Ammon's horn (tissue), 1 donor: ENCODE results near the gene SLC17A6.
A peak's percentile ranks its signal among the peaks of the same experiment; 100 is the strongest.

ENCODE experiments used
- DNase-seq: peaks from one replicate; pipeline ENCODE4 v3.0.0-alpha.2; 2016; ENCODE audit warnings: low spot score

SLC17A6 gene

DNA sequence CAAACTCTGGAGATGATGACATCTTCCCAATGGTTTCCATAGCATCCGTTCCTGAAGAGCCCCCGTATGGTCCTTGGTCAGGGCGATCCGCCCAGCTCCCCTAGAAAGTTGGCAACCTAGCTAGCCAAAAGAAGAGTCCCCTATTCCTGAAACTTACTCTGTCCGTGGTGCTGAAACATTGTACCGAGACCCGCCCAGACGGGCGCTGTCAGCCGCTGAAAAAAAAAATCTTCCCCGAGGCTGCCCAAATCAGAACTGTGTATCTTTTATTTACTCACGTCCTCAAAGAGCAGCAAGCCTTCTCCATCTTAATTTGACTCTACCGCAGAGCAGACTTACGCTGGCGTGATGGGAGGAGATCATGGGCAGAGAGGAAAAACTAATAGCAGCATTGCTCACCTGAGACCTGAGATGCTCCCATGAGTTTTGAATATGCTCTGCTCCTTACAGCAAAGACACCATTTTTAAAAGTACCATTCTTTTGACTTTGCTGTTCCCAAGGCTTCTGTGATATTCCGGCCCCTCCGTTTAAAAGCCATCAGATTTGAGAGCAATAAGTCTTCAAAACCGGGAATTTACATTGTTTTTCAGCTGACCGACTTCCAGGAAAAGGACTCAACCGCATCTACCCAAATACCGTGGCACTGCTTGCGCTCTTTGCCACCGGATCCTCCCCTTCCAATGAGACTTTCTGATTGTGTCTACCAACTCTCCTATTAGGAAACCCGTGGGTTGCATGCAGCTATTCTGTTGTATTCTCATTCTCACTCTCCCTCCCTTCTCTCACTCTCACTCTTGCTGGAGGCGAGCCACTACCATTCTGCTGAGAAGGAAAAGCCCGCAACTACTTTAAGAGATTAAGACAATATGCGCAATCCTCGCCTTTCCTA lies at the start of gene SLC17A6:
SLC17A6 (plus strand) TSS at position 786 of the 890 bp plus-strand sequence. CDS start 153 bp downstream, outside the sequence.
- no peak for DNase-seq

GRCh38 chr11:22302368-22302767 lies 35.8 kb upstream of the SLC17A6 start:
- DNase-seq = no peak

- DNase-seq = peak; percentile 51
Measured at GRCh38 chr11:22304337-22304961, 33.7 kb upstream of the SLC17A6 start.

DNA sequence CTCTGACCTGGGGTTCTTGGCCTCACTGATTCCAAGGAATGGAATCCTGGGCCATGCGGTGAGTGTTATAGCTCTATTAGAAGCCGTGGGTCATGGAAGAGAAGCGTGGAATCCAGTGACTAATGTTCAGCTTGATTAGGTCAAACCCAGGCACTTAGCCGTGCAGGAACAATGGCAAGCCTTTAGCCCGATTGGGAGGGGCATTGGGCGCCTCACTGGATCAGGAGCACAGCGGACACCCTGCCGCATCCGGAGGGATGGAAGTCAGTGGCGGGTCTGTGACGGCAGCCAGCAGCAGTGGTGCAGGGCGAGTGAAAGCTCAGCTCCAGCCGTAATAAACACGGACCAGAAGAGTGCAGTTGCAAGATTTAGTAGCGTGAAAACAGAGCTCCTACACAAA lies 20.5 kb upstream of the SLC17A6 start:
- DNase-seq = no peak

DNA sequence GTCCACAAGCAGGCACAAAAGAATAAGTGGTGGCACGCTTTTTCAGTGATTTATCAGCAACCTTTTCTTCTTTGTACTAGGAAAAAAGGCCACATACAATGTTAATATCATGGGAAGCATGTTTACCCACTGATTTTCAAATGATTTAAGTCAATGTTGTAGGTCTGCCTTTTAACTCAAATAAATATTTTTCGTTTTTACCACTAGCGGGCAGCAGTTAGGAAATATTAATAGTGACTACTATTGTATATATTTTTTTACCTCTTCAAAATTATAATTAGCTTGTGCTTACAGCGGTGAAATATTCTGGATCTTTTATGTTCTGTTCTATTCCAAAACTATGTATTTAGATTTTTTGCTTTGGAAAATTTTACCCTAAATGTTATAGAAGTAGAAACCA lies 6.4 kb upstream of the SLC17A6 start:
- DNase-seq = no peak

DNA sequence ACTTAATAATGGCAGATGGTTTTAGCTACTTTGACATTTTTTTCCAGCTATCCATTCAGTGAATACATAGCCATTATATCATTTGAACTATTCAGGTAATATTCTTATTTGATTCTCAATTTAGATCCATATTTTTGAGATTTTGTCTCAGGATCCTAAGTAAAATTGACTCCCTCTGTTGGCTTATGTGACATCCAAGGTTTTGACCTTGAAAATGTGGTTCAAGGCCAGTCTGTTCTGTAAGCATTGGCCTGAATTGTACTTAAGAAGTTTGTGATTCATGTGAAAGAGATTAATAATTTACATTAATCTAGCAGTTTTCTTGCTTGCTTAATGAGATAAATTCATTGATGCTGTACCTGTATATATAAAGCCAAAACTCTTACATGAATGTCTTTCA lies 1.6 kb upstream of the SLC17A6 start:
- DNase-seq = no peak

DNA sequence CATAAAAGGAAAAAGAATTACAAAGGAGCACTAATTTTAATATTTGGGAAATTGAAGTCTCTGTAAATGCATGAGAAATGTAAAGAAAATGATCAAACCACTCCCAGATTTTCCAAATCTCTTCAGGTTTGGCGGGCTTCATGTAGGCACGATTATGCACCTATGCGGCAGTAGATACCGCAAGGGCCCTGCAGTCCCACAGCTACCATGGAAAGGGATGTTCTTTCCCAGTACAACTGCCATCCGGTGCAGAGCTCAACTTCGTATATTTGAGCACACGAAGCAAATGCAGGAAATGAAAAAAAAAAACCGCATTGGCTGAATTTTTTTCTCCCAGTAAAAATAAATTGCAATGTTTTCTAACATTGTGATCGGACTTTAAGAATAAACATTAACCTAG lies 1.4 kb downstream of the SLC17A6 start:
- DNase-seq = no peak

DNA sequence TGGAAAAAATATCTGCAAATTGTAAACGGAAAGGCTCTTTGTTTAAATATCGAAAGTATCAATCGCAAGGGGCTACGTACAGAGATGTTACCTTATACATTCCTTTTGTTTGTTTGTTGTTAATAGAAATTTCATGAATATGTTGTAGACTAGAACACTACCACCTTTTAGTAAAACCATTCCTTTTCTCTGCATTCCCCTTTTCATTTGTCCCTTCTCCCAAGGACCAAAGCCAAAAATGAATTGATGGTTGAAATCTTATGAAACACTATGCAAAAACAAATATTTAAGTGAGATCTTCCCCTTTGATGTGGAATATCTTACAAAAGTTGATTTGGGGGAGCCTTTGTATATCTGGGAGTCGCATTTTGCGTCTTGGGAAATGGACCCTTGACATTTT lies 2.1 kb downstream of the SLC17A6 start:
- no peak for DNase-seq

DNA sequence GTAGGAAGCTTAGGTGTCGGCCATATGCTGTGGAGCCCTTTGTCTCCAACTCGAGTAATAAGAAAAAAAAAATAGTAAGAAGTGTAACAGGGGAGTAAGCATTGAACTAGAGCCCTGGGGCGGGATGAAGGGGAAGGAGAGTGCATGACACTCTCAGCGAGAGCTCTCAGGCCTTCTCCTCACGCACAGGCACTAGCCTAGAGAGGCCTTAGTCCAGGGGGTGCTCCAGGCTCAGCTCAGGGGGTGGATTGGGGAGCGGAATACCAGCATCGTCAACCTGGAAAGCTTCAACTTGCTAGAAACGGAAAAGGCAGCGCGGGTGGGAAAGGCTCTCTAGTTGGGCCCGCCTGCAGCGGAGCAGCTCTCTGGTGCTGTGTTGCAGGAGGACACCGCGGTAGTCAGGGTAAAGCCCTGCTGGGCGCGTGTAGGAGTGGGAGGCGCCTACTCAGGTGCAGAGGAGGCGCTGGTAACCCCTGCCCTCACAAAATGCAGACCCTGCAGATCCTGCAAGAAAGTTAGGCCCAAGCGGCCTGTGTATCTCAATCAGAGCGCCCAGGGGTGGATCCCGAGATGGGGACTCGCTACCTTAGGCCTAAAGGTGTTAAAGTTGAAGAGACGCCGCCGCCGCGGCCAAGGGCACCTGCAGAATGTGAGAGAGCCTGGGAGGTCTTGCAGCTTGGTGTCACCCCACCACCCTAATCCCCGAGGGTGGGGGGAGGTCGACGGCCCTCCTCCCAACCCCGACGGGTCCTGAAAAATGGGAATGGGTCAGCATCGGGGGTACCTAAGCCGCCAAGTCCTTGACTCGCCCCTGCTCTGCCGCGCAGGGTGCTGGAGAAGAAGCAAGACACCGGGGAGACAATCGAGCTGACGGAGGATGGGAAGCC lies 2.8 kb downstream of the SLC17A6 start:
- DNase-seq = no peak

- DNase-seq = no peak
Measured at GRCh38 chr11:22341588-22341931, 3.4 kb downstream of the SLC17A6 start.

- DNase-seq = no peak
Measured at GRCh38 chr11:22342211-22343031, 4.2 kb downstream of the SLC17A6 start.

- DNase-seq = no peak
Measured at GRCh38 chr11:22343032-22343324, 4.8 kb downstream of the SLC17A6 start.

DNA sequence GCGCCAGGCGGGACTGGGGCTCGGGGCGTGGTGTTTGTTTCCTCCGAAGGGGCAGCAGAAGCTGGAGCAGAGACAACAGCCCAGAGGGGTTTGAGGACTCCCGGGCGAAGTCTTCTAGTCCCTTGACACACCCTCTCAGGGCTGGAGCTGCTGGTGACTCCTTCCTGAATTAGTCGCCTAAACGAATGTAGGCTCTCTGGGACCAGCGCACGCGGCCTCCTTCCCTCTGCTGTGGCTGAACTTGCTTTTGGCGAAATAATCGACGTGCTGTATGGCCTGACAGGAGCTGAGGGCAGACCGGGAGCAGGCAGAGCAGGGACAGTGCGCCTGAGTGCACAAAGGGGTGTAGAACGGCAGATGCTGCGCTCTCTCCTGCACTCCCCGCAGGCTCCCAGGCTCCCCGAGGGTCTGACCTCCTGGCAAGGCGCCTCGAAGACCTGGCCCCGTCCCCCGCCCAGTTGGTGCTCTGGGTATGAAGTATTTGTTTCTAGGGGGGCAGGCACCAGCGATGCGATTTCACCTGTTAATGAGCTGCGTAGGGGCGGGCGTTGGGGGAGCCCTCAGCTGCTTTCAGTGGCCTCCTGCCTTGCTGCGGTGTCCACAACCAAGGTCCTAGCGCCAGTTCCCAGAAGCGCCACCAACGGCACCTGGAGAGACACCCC lies 5.3 kb downstream of the SLC17A6 start:
- no peak for DNase-seq

- no peak for DNase-seq
Measured at GRCh38 chr11:22344081-22344480, 5.9 kb downstream of the SLC17A6 start.

DNA sequence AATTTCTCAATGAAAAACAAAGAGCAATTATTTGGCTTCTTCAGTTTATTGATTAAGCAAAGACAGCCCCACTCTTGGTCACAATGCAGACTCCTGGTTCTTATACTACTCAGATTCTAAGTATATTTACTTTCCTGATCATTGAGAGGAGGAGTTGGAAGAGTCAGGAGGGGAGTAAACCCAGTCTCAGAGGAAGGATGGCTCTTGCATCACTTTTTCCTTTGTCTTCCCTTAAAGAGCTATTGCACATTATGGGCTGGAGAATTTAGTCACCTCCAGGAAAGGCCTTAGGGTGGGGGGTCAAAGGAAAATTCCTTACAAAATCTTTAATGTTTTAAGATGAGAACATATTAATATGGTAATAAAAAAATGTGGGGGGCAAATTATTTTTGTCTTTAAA lies 8.1 kb downstream of the SLC17A6 start:
- DNase-seq = no peak

DNA sequence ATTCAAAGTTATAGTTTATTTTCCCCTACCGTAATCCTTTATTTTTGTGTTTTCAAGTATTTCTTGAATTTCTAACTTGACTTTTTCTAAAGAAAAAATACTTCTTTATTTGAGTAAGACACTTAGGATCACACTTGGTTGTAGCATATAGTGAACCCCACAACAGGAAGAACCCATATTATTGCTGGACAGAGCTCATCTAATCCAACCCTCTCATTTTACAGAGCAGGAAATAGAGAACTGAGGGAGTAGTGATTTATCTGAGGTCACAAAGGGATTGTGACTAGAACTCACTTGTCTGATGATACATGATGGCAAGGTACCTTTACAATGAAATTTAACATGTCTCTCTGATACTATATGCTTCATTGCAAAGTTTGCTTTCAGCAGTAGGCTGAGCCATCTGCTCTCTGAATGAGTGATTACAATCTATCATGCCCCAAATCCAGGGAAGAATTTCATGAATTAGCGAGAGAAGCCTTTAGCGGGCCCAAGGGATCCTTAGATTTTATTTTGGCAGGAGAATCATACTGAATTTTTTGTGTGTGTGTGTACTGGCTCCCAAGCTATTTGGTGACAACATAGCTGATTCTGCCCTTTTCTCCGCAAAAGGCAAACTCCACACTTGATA lies 9.8 kb downstream of the SLC17A6 start:
- DNase-seq = no peak

DNA sequence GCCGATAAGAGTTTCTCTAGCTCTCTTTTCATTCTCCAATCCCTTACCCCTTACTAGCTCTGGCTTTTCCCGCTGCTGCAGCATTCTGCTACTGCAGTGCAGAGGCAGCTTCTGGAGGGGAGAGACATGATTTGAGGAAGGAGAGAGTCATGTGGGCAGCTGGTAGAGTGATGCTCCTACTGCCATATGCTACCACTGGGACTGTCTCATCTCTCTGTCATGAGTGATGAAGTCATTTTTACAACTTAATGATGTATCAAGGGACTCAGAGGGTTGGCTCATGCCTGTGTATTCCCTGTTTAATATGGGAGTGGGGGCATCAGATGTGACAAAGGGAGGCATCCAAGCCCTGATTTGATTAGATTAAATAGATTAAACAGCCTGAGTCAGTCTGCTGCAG lies 11.3 kb downstream of the SLC17A6 start:
- no peak for DNase-seq

GRCh38 chr11:22359295-22359694 lies 21.1 kb downstream of the SLC17A6 start:
- no peak for DNase-seq

DNA sequence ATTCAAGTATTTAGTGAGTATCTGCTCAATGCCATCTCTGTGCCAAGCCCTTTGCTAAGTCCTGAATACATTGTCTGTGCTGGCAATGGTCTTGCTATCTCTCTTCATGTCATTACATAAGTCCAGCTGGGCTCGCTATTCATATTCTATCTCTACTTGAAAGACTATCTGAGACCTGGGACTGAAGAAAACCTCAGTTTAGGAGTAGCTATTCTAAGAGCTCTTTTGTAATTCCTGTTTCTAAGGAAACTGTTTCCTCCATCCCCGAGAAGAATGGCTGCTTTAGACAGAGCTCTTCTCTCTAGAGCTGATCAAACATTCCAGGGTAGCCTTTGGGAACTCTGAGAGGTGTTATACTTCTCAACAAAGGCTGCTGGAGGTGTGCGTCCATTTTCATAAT lies 33.0 kb downstream of the SLC17A6 start:
- no peak for DNase-seq

- no peak for DNase-seq
Measured at GRCh38 chr11:22387126-22387525, 48.9 kb downstream of the SLC17A6 start.
